ENCODE data around the gene UMODL1. TPM values are rescaled to one million over a fixed set of nuclear protein-coding genes. Genes with fewer than 3 reads are reported as not detected.

UMODL1 gene
- total RNA-seq, 1 experiment from 2014 or later: 2.3 TPM

DNA sequence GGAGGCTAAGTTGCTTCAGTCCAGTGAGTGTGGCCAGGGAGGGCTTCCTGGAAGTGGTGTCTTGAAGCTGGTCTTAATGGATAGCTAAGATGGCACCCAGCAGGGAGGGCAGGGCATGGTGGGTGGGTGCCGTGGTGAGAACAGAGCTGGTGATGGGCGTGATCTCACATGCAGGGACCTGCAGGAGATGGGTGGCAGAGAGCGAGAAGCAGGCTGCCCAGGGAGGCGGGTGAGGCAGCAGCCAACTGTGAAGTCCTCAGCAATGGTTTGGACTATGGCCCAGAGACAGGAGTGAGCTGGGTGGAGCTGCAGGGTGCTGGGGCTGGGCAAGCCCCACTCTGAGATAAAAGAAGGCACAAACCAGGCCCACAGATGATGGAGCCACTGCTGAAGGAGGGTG is 50.7 kb downstream of the UMODL1 start:
- Histone ChIP-seq H4K20me1 (ENCODE audit: insufficient read depth, low read depth, low read length) (no peaks in the 10 kb centered on the region; the same call in 1 of the 2 replicates), H3K9me3 (ENCODE audit: low read length) (no peaks in the 10 kb centered on the region), H3K4me2 (ENCODE audit: low read depth, low read length, poor library complexity, severe bottlenecking) (peak overlapping the region; percentile 74), H3K9ac (ENCODE audit: low read length) (peak overlapping the region; percentile 61; the same call in 1 of the 2 replicates), H3K4me1 (ENCODE audit: low read length) (peaks cover 68% of the 10 kb centered on the region), H3K79me2 (ENCODE audit: low read length) (no peaks in the 10 kb centered on the region), H3K27ac (ENCODE audit: low read length) (no peak overlapping the region), H2AFZ (ENCODE audit: low read length) (no peak overlapping the region), H3K27me3 (ENCODE audit: low read length) (no peaks in the 10 kb centered on the region), H3K9me2 (replicated peaks; ENCODE audit: insufficient read depth, low read length) (no peaks in the 10 kb centered on the region), H3K4me3 (ENCODE audit: low read length) (peak overlapping the region; percentile 56), H3K36me3 (ENCODE audit: insufficient read depth, low read length) (no peaks in the 10 kb centered on the region)
- DNase-seq: no peak

DNA sequence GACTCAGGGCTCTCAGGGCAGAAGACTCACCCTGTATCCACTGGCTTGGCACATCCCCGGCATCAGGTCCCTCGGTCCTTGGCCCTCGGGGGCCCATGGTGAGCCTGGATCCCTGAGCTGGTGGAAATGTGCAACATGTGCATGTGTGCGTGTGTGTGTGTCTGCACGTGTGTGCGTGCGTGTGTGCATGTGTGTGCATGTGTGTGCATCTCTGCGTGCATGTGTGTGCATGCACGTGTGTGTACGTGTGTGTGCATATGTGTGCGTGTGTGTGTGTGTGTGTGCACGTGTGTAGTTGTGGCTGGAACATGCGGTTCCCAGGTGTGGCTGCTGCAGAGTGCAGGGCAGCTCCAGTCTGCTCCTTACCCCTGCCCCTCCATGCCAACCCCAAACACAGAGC is 51.3 kb downstream of the UMODL1 start:
- Histone ChIP-seq H3K4me3 (ENCODE audit: low read length) (no peak overlapping the region), H3K4me1 (ENCODE audit: low read length) (peaks cover 62% of the 10 kb centered on the region), H3K4me2 (ENCODE audit: low read depth, low read length, poor library complexity, severe bottlenecking) (peak overlapping the region; percentile 74), H3K79me2 (ENCODE audit: low read length) (no peaks in the 10 kb centered on the region), H3K9me3 (ENCODE audit: low read length) (no peaks in the 10 kb centered on the region), H4K20me1 (ENCODE audit: insufficient read depth, low read depth, low read length) (no peaks in the 10 kb centered on the region), H3K9me2 (replicated peaks; ENCODE audit: insufficient read depth, low read length) (no peaks in the 10 kb centered on the region), H2AFZ (ENCODE audit: low read length) (no peak overlapping the region), H3K9ac (ENCODE audit: low read length) (no peak overlapping the region), H3K27me3 (ENCODE audit: low read length) (no peaks in the 10 kb centered on the region), H3K36me3 (ENCODE audit: insufficient read depth, low read length) (no peaks in the 10 kb centered on the region), H3K27ac (ENCODE audit: low read length) (no peak overlapping the region)
- no peak for DNase-seq

DNA sequence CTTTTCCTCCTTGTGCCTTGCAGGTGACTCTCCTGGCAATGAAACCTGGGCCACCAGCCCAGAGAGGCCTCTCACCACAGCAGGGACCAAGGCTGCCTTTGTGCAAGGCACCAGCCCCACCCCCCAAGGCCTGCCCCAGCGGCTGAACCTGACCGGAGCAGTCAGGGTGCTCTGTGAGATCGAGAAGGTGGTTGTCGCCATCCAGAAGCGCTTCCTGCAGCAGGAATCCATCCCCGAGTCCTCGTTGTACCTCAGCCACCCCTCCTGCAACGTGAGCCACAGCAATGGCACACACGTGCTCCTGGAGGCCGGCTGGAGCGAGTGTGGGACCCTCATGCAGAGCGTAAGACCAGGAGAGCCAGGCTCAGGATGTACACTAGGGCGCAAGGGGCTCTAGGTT is 51.7 kb downstream of the UMODL1 start:
- H3K36me3 ChIP-seq (ENCODE audit: insufficient read depth, low read length): no peaks in the 10 kb centered on the region
- H3K4me3 ChIP-seq (ENCODE audit: low read length): no peak overlapping the region
- H2AFZ ChIP-seq (ENCODE audit: low read length): no peak overlapping the region
- H3K27ac ChIP-seq (ENCODE audit: low read length): no peak overlapping the region
- no peak overlapping the region for H3K4me2 ChIP-seq (ENCODE audit: low read depth, low read length, poor library complexity, severe bottlenecking)
- peaks cover 58% of the 10 kb centered on the region for H3K4me1 ChIP-seq (ENCODE audit: low read length)
- H4K20me1 ChIP-seq (ENCODE audit: insufficient read depth, low read depth, low read length): no peaks in the 10 kb centered on the region
- no peak for DNase-seq
- H3K27me3 ChIP-seq (ENCODE audit: low read length): no peaks in the 10 kb centered on the region
- H3K9ac ChIP-seq (ENCODE audit: low read length): no peak overlapping the region
- no peaks in the 10 kb centered on the region for H3K9me3 ChIP-seq (ENCODE audit: low read length)
- no peaks in the 10 kb centered on the region for H3K79me2 ChIP-seq (ENCODE audit: low read length)
- H3K9me2 ChIP-seq (replicated peaks; ENCODE audit: insufficient read depth, low read length): no peaks in the 10 kb centered on the region

DNA sequence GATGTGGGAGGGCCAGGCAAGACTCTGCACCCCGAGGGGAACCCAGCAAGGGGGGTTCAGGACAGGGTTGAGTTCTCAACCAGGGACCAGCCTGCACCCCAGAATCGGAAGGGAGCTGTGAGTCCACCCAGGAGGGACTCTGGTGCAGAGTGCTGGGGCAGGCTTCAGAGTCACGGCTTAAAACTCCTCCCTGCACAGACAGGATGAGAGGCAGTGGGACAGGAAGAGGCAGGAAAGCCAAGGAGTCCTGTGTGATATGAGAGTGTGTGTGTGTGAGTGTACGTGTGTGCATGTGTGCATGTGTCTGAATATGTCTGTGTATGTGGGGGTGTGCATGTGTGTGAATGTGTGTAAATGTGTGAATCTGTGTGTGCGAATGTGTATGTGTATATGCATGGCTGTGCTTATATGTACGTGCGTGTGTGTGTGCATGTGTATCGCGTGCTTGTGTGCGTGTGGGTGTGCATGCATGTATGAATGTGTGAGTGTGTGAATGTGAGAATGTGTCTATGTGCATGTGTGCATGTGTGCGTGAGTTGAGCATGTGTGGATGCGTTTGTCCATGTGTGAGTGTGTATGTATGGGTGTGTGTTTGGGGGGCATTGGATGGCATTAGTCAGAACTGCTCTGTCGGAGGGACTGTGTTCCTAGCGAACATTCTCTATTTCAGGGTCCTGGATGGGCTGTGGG is 52.2 kb downstream of the UMODL1 start:
- H3K36me3 ChIP-seq (ENCODE audit: insufficient read depth, low read length): no peaks in the 10 kb centered on the region
- H3K4me1 ChIP-seq (ENCODE audit: low read length): peaks cover 53% of the 10 kb centered on the region
- no peak overlapping the region for H3K4me3 ChIP-seq (ENCODE audit: low read length)
- DNase-seq: no peak
- H3K9ac ChIP-seq (ENCODE audit: low read length): no peak overlapping the region
- H3K4me2 ChIP-seq (ENCODE audit: low read depth, low read length, poor library complexity, severe bottlenecking): no peak overlapping the region
- no peaks in the 10 kb centered on the region for H4K20me1 ChIP-seq (ENCODE audit: insufficient read depth, low read depth, low read length)
- no peaks in the 10 kb centered on the region for H3K9me2 ChIP-seq (replicated peaks; ENCODE audit: insufficient read depth, low read length)
- H3K27ac ChIP-seq (ENCODE audit: low read length): no peak overlapping the region
- no peak overlapping the region for H2AFZ ChIP-seq (ENCODE audit: low read length)
- no peaks in the 10 kb centered on the region for H3K79me2 ChIP-seq (ENCODE audit: low read length)
- H3K9me3 ChIP-seq (ENCODE audit: low read length): no peaks in the 10 kb centered on the region
- H3K27me3 ChIP-seq (ENCODE audit: low read length): no peaks in the 10 kb centered on the region

DNA sequence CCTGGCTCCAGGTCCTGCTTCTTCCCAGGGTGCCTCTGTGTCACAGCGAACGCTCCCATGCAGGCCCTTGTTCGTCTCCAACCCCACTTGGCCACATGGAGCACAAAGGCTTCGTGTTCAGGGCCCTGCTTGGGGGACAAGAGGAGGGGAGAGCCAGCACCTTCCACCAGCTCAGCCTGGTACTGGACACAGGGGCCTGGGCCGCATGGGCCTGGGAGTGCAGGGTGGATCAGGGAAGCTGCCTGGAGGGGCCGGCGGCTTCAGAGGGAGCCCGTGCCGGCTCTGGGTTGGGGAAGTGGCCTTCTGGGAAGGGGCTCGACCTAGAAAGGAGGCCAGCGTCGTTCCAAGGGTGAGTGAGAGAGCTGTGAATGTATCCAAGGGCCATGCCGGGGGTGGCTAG is 53.0 kb downstream of the UMODL1 start:
- H2AFZ ChIP-seq (ENCODE audit: low read length): no peak overlapping the region
- H3K4me1 ChIP-seq (ENCODE audit: low read length): peaks cover 46% of the 10 kb centered on the region
- no peaks in the 10 kb centered on the region for H3K9me2 ChIP-seq (replicated peaks; ENCODE audit: insufficient read depth, low read length)
- H3K4me2 ChIP-seq (ENCODE audit: low read depth, low read length, poor library complexity, severe bottlenecking): no peak overlapping the region
- H3K36me3 ChIP-seq (ENCODE audit: insufficient read depth, low read length): no peaks in the 10 kb centered on the region
- no peaks in the 10 kb centered on the region for H3K79me2 ChIP-seq (ENCODE audit: low read length)
- H3K9ac ChIP-seq (ENCODE audit: low read length): no peak overlapping the region
- no peak overlapping the region for H3K27ac ChIP-seq (ENCODE audit: low read length)
- no peaks in the 10 kb centered on the region for H3K27me3 ChIP-seq (ENCODE audit: low read length)
- DNase-seq: no peak
- no peaks in the 10 kb centered on the region for H4K20me1 ChIP-seq (ENCODE audit: insufficient read depth, low read depth, low read length)
- H3K9me3 ChIP-seq (ENCODE audit: low read length): no peaks in the 10 kb centered on the region
- no peak overlapping the region for H3K4me3 ChIP-seq (ENCODE audit: low read length)

DNA sequence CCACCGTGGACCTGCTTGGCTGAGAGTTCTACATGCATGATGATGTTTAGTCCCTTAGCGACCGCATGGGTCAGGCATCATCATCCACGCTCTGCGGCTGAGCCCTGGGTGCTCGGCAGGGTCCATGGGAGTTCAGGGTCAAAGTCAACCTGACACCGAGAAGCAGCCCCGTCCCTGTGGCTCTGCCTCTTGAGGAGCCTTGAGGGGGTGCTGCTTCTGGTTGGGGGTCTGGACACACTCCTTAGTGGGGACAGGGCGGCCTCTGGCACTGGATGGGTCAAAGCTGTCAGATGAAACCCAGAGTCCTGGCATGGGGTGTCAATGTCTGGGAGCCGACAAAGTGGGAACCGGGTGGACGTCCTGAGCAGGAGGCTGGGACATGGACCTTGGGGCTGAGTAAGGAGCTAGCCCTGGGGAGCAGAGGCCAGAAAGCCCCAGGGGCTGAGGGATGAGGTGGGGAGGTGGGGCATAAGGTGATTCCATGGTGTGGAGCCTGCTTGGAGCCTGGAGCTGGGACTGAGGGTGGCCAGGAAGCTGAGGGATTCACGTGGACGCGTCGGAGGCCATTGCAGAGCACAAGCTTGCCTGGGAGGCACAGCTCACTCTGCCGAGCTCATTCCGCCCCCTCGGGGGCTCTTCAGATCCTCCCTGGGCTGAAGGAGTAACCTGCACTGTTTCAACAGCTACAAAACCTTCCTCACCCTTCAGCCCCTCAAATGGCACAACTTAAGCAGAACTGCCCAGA is 53.9 kb downstream of the UMODL1 start:
- H3K4me1 ChIP-seq (ENCODE audit: low read length): peaks cover 36% of the 10 kb centered on the region
- H3K9ac ChIP-seq (ENCODE audit: low read length): no peak overlapping the region

DNA sequence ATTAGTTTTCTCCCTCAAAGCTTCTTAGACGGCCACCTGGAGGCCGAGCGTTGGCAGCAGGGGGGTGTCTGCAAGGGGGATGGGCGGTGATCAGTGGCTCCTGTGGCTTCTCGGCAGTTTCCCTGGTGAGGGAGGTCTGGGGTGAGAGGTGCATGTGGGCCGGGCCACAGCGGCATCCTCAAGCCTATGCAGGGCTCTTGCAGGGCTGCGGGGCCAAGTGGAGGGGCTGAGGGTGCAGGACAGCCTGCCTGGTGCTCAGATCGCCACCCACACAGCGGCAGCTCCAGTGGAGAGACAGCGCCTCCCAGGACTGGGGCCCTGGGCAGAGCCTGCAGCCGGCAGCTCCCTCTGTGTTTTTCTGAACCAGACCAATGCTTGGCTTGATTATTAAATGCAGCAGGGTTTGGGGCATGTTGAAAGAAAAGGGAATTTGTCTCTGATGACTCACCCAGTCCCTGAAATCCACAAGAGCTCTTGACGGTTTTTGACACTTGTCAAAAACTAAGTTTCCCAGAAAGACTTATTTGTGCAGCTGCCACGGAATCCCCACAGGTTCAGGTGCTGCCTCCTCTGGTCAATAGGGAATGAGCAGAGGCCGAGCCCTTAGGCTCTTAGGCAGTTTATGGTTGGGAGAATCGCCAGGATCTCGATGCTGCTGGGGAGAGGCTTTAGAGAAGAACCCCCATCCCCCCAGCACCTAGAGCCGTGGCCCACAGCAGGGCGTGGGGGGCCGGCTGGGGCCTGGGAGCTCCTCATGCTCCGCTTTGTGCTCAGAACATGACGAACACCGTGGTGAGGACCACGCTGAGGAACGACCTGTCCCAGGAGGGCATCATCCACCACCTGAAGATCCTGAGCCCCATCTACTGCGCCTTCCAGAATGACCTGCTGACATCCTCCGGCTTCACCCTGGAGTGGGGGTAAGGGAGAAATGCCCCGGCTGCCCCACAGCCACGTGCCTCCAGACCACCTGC is 54.7 kb downstream of the UMODL1 start:
- DNase-seq: no peak
- H3K4me3 ChIP-seq (ENCODE audit: low read length): no peak overlapping the region

More for the DNA sequence above, 53.9 kb downstream of the UMODL1 start:
- no peak overlapping the region for H3K27ac ChIP-seq (ENCODE audit: low read length)
- no peaks in the 10 kb centered on the region for H3K9me3 ChIP-seq (ENCODE audit: low read length)
- no peaks in the 10 kb centered on the region for H3K79me2 ChIP-seq (ENCODE audit: low read length)
- no peaks in the 10 kb centered on the region for H3K36me3 ChIP-seq (ENCODE audit: insufficient read depth, low read length)
- no peak for DNase-seq
- H3K27me3 ChIP-seq (ENCODE audit: low read length): no peaks in the 10 kb centered on the region
- no peak overlapping the region for H3K4me2 ChIP-seq (ENCODE audit: low read depth, low read length, poor library complexity, severe bottlenecking)
- no peaks in the 10 kb centered on the region for H4K20me1 ChIP-seq (ENCODE audit: insufficient read depth, low read depth, low read length)
- no peak overlapping the region for H2AFZ ChIP-seq (ENCODE audit: low read length)
- H3K4me3 ChIP-seq (ENCODE audit: low read length): no peak overlapping the region
- H3K9me2 ChIP-seq (replicated peaks; ENCODE audit: insufficient read depth, low read length): no peaks in the 10 kb centered on the region

More for the DNA sequence above, 54.7 kb downstream of the UMODL1 start:
- H3K9me3 ChIP-seq (ENCODE audit: low read length): no peaks in the 10 kb centered on the region
- no peak overlapping the region for H3K9ac ChIP-seq (ENCODE audit: low read length)
- H3K4me1 ChIP-seq (ENCODE audit: low read length): peaks cover 28% of the 10 kb centered on the region
- H3K4me2 ChIP-seq (ENCODE audit: low read depth, low read length, poor library complexity, severe bottlenecking): no peak overlapping the region
- no peak overlapping the region for H2AFZ ChIP-seq (ENCODE audit: low read length)
- no peaks in the 10 kb centered on the region for H4K20me1 ChIP-seq (ENCODE audit: insufficient read depth, low read depth, low read length)
- H3K79me2 ChIP-seq (ENCODE audit: low read length): no peaks in the 10 kb centered on the region
- no peaks in the 10 kb centered on the region for H3K9me2 ChIP-seq (replicated peaks; ENCODE audit: insufficient read depth, low read length)
- H3K27me3 ChIP-seq (ENCODE audit: low read length): no peaks in the 10 kb centered on the region
- no peaks in the 10 kb centered on the region for H3K36me3 ChIP-seq (ENCODE audit: insufficient read depth, low read length)
- no peak overlapping the region for H3K27ac ChIP-seq (ENCODE audit: low read length)
